Measurements from ENCODE around the gene MYL9.
A peak's percentile ranks its signal among the peaks of the same experiment; 100 is the strongest.
"Not testable (repeated sequence)": the region's sequence is repeated elsewhere in the genome, so short reads cannot be mapped to it uniquely, and the experiment has no call there.

Gene MYL9

DNA sequence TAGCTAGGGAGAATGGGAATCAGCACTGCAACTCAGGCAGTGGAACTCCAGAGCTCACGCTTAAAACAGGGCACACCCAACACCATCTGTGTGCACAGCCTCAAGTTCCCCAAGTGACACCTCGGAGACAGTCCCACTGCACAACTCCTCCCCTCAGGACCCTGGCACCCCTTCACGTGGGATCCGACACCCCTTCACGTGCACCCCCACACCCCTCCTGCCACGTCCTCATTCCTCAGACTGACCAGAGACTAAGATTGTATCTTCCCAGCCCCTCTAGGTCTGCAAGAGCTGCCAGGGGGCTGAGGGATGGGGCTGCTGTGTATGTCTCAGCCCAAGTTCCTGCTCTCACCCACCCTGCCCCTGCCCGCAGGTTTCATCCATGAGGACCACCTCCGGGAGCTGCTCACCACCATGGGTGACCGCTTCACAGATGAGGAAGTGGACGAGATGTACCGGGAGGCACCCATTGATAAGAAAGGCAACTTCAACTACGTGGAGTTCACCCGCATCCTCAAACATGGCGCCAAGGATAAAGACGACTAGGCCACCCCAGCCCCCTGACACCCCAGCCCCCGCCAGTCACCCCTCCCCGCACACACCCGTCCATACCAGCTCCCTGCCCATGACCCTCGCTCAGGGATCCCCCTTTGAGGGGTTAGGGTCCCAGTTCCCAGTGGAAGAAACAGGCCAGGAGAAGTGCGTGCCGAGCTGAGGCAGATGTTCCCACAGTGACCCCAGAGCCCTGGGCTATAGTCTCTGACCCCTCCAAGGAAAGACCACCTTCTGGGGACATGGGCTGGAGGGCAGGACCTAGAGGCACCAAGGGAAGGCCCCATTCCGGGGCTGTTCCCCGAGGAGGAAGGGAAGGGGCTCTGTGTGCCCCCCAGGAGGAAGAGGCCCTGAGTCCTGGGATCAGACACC lies 7.6 kb downstream of the MYL9 start:
- no peak for DNase-seq

DNA sequence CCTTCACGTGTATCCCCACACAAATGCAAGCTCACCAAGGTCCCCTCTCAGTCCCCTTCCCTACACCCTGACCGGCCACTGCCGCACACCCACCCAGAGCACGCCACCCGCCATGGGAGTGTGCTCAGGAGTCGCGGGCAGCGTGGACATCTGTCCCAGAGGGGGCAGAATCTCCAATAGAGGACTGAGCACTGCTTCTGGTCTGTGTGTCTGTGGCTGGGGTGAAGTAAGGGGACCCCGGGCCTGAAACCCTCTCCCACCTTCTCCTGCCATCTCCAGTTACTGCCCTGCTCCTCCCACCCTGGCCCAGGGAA lies 8.3 kb downstream of the MYL9 start:
- no peak for DNase-seq

DNA sequence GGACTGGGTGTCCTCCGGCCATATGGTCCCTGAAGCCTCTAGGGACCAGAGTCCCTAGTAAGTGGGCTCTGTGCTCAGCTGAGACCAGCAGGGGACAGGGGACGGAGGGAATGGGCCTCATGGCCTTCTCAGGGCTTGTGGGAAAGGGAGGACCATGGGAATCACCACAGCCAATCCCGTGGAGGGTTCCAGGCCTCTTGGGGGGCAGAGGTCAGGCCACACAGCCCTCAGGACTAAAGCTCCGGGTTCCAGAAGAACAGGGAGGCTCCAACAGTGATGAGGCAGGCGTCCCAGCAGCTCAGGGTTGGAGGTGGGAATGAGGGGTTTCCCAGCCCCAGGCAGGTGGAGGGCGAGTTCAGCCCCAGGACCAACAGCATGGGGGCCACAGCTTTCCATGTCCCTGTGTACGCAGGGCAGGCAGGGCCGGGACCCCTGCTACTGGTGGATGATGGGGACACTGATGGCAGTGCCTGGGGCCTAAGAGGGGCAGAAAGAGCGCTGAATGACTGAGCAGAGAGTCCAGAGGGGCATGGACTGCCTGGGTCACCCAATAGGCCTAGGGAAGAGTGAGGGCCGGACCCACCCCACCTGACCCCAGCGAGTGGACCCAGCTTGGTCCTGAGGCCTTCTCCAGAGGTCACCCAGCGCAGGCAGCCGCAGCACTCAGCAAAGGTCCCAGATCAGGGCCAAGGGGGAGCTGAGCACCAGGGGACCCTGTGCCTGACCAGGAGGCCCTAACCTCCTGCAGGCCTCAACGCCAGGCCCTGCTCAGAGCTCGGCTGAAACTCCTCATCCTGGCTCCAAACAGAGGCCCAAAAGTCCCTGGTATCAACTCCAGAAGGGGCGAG lies 8.8 kb downstream of the MYL9 start:
- no peak for DNase-seq

DNA sequence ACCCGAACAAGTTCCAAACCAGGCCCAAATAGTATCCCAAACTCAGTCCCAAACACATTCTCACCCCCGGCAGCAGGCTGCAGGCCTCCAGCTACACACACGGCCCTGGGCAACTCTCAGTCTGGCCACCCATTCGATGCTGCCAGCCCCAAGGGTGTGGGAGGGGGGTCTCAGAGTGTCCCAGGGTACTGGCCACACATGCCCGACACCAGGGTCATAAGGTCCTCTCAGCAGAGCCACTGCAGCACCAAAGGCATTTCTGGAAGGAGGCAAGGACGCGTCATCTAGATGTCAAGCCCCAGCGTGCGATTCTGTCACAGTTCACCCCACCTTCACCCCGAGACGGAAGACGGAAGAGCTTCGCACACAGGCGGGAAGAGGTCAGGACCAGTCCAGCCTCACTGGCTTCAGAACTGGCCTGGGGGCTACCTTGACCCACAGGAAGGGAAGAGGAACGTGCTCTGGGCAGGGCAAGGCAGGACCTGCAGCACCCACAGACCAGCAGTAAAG lies 9.5 kb downstream of the MYL9 start:
- no peak for DNase-seq

DNA sequence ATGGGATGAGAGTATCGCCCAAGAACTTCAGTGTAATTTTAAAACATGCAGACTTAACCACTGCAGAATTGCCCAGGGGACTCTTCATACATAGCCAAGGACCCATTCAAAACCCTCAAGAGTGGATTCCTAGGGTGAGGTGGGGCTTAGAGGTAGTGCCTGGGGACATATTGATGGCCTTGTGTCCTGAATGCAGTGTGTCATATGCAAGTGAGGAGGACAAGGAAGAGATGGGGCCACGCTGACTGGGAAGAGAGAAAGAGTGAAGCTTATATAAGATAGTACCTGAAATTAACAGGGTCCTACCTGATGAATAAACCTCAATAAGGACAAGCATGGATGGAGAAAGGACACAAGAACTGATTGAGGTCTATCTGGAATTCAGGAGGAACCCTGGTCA lies 13.9 kb downstream of the MYL9 start:
- DNase-seq = no peak

DNA sequence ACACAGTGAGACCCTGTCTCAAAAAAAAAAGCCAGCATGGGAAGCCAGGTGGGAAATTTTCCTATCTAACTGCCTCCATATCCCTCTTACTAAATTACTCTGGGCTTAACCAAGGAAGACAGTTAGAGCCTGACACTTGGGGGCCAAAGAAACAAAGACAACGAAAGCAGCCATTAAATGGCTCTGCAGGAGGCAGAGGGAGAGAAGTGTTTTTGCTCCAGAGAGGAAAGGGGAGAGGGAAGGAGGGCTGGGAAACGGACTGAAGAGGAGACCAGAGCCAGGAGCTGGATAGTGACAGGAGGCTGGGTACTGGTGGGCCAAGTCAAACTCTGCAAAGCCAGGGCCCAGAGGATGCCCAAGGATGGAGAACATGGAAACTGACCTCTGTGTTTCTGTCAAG lies 21.4 kb downstream of the MYL9 start:
- DNase-seq = no peak

DNA sequence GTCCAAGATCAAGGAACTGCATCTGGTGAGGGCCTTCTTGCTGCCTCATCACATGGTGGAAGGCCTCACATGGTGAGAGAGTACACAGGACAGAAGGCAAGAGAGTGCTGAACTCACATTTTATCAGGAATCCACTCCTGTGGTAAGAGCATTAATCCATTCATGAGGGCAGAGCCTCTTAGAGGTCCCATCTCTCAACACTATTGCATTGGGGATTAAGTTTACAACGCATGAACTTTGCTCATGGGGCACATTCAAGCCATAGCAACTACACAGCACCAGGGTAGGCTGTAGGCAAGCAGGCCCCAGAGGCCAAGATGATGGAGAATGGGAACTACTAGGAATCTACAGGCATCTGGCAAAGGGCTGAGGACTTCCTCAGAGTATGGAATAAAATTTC lies 22.1 kb downstream of the MYL9 start:
- no peak for DNase-seq

DNA sequence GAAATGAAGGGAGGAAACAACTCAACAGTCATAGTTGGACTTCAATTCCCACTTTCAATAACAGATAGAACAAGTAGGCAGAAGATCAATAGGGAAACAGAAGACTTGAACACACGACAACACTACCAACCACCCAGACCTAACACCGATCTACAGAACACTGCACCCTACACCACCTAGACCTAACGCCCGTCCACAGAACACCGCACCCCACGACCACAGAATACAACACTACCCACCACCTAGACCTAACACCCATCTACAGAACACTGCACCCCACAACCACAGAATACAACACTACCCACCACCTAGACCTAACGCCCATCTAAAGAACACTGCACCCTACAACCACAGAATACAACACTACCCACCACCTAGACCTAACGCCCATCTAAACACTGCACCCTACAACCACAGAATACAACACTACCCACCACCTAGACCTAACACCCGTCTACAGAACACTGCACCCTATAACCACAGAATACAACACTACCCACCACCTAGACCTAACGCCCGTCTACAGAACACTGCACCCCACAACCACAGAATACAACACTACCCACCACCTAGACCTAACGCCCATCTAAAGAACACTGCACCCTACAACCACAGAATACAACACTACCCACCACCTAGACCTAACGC lies 22.9 kb downstream of the MYL9 start:
- DNase-seq = not testable (repeated sequence)

DNA sequence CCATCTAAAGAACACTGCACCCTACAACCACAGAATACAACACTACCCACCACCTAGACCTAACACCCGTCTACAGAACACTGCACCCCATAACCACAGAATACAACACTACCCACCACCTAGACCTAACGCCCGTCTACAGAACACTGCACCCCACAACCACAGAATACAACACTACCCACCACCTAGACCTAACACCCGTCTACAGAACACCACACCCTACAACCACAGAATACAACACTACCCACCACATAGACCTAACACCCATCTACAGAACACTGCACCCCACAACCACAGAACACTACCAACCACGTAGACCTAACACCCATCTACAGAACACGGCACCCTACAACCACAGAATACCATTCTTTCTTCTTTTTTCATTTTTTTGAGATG lies 23.4 kb downstream of the MYL9 start:
- not testable (repeated sequence) for DNase-seq

DNA sequence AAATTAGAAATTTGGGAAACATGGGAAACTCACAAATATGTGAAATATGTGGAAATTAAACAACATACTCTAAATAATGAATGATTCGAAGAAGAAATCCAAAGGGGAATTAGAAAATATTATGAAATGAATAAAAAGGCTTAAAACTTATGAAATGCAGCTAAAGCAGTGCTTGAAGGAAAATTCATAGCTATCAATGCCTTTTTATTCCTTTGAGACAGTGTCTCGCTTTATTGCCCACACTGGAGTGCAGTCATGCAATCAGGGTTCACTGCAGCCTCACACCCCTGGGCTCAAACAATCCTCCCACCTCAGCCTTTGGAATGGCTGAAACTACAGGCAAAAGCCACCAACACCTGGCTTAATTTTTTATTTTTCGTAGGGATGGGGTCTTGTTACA lies 24.2 kb downstream of the MYL9 start:
- DNase-seq = no peak

DNA sequence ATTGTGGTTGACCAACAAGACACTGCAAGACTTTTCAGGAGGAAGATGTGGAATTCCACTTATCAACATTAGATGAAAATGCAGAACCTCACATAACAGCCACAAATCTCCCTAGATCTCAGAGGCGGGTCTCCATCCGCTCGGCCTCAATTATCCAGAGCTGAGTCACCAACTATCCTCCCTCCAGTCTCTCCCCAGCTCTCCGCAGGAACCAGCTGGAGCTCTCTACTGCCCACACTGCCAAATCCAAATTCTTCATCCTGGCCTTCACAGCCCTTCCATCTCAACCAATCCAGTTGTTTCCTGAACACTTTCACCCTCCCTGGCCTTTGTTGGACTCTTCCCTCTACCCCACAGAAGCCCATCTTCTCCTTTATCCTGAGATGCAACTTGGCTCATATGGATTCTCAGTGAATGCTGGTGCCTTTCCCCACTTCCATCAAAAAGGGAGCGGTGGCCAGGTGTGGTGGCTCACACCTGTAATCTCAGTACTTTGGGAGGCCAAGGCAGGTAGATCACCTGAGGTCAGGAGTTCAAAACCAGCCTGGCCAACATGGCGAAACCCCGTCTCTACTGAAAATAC lies 28.6 kb downstream of the MYL9 start:
- DNase-seq = no peak

DNA sequence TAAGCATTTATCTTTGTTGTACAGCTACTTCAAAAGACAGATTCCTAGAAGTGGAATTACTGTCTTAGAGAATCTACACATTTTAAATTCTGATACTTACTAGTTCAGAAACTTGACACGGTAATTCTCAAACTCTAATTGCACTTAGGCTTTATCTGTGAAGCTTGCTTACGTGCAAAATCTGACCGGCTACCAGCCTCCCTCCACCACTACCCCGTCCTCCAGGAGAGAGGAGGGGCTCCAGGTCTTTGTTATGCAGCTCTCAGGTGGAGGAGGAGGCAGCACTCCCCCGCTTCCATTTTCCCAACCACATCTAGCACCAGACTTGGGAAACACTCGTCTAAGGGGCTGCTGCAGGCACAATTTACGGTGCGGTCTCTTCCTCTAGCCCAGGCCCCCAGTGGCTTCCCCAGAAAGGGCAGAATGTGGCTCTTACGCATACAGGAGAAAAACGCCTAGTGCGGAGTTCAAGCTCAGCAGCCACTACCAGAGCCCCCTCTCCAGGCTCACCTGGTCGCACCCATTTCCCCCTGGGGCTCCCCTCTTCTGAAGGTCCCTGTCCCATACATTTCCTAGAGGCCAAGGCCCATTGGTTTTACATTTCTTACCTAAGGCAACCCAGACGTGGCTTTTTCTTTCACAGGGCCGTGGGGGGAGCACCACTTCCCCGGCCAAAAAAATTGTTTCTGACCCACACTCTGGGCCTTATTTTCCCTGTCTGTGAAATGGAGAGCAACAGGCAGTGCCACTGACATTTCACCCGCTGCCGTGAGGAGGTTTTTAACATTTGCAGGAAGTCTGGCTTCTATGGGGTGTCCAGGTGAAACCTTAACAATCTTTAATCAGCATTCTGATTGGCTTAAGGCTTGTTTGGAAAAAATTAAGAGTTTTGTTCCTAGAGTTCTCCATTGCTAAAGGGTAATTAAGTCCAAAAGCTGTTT lies 30.5 kb downstream of the MYL9 start:
- DNase-seq = no peak

DNA sequence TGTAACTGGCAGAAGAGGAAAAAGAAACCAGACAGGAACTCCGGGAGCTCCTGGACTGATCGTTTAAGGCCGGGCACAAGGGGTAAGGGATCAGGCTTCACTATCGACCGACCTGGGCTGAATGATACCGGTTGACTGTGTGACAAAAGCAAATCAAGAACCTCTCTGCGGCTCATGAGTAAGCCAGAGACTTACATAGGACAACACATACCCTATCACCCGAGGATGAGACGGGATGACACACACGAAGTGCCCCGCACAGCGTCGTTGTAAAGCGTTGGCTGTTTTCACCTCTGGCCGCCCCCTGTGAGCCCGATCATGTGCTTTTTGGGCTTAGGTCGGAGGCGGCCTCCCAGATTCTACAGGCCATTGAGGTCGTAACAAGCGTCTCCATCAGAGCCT lies 31.4 kb downstream of the MYL9 start:
- peak in 2 of 58 donors; percentile 12 to 17 for DNase-seq

DNA sequence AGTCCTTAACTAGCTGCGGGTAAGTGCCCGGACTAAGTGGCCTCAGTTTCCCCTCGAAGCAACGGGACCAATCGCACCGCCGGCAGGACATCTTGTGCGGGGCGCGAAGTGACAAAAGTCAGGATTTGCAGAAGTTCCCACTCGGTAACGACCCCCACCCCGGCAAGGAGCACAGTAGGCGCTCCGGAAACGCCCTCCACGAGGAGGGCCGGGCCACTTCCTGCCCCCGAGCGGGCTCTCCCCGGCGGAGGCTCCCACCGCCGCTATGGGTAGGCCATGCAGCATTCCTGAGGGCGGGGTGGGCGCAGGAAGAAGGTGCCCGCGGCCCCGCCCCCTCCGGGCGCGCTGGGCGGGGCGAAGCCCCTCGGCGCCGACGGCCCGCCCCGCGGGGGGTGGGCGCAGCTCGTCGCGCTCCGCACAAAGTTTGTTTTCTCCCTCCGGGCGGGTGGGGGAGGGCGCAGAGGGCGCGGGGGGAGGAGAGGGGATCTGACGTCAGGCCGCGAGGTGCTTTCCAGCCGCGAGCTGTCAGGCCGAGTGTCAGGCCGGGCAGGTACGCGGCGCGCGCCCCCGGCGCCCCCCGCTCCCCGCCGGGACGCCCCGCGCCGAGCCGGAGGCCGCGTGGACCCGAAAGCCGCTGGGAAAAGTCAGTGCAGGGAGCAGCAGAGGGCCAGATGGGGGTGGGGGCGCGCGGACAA lies 31.9 kb downstream of the MYL9 start, which contains the start of gene TGIF2:
Gene TGIF2 (plus strand): TSS at position 495 of the 695 bp plus-strand sequence. CDS start 5,178 bp downstream, outside the sequence.
- DNase-seq = peak in 39 of 58 donors; percentile 4 to 65 (median 21)

DNA sequence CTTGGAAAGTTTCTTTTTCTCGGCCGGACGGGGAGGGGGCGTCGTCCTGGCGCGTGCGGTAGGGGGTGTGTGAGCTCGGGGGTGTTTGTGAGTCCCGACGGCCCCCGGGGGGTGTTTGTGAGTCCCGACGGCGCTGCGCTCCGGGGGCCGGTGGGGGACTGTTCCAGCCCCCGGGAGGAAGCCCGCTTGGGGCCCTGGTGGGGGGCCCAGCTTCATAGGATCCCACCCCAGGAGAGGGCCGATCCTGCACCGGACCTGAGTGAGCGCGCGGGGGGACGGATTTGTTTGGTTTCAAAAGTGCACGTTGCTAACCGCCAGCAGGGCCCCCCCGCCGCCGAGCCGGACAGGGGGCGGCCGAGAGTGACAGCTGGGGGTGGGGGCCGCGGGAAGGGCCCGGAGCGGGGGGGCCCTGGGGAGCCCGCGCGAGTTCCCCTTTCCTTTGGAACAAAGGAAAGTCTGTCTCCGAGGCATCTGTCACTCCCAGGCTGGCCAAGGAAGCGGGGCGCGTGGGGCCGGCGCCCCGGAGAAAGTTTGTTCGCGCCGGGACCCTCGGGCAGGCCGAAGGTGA lies 32.6 kb downstream of the MYL9 start:
- DNase-seq = peak in 24 of 58 donors; percentile 3 to 40 (median 20)

DNA sequence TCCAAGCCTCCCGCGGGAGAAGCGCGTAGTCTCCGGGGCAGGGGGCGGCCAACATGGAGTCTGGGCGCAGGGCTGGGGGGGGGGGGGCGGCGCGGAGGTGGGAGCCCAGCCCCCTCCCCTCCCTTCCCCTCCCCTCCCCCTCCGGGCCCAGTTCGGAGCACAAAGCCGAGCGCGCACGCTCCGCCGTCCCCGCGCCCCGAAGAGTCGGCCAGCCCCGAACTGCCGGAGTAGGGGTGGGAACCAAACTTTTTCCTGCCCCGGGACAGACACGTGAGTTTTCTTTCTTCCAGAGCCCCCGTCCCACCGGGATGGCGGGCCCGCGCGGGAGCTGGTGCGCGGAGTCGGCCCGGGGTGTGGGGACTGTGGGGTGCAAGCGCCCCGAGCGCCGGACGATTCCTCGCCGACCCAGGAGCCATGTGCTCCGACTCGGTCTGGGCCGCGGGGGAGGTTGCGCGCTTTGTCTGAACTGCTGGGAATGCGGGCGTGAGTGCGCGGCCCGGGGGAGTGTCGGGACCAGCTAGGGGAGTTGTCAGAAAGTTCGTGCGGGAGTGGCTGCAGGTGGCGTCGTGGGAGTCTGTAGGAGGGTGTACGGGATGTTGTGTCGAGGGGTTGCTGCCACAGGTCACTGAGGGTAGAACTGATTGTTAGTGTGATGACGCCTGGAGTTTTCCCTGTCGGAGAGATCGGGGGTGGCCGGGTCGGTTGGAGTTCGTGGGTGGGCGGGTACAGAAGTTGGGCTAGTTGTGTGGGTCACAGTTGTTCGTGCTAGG lies 33.2 kb downstream of the MYL9 start:
- DNase-seq = peak in 3 of 58 donors; percentile 7 to 40 (median 13)

DNA sequence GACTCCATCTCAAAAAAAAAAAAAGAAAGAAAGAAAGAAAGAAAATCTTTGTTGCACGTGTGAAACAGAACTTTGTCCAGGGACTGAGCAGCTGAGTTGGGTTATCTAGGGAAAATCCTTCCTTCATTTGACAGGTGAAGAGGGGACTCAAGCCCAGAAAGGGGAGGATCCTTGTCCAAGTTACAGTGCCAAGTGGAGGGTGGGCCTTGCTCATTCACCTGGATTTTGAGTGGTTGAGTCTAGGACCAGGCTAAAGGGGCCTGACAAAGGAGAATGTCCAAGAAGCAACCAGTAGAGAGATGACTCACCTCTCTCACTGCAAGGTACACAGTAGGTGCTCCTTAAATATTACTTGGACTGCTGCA lies 34.7 kb downstream of the MYL9 start:
- DNase-seq = no peak

DNA sequence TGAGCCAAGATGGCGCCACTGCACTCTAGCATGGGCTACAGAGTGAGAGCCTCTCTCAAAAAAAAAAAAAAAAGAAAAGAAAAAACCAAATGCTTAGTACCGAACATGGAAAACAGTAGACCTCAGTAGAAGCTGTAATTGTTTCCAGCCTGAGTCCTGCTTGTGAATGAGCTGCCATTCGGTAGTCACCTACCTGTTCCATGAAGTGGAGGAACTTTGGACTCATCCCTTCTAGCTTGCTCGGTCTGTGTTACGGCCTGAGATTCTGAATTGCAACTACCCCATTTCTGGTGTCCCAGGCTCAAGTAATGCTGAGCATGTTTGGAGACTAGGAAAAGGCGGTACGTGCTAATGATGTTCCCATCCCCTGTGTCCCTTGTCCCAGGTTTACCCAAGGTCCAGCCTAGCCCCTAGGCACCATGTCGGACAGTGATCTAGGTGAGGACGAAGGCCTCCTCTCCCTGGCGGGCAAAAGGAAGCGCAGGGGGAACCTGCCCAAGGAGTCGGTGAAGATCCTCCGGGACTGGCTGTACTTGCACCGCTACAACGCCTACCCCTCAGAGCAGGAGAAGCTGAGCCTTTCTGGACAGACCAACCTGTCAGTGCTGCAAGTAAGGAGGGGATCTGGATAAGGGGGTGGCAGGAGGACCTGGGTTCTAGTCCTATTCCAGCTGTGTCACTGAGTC lies 37.2 kb downstream of the MYL9 start:
- DNase-seq = no peak

Data from anterior cingulate cortex (tissue), 58 donors.